ENCODE measurements around the gene DPAGT1.

The DPAGT1 gene

GRCh38 chr11:119049081-119049480 is 52.6 kb downstream of the DPAGT1 start:
- TF ChIP-seq FOXP2 (optimal IDR thresholded peaks at IDR 0.05; ENCODE audit: borderline replicate concordance, extremely low read depth, extremely low read length, insufficient read depth): no peak
- no peak for TF ChIP-seq TAF1 (IDR thresholded peaks at IDR 0.05; ENCODE audit: borderline replicate concordance, insufficient read depth, low read length)
- TF ChIP-seq POLR2AphosphoS5 (IDR thresholded peaks at IDR 0.05; ENCODE audit: low read depth, low read length): no peak
- TF ChIP-seq SIN3A (IDR thresholded peaks at IDR 0.05; ENCODE audit: borderline replicate concordance, insufficient read depth, low read length): no peak
- TF ChIP-seq REST (IDR thresholded peaks at IDR 0.05; ENCODE audit: insufficient read depth in 1 of 2, low read depth in 2 of 2, low read length in 2 of 2): no peak

GRCh38 chr11:119048644-119049043 is 53.0 kb downstream of the DPAGT1 start:
- no peak for TF ChIP-seq POLR2AphosphoS5 (IDR thresholded peaks at IDR 0.05; ENCODE audit: low read depth, low read length)
- no peak for TF ChIP-seq SIN3A (IDR thresholded peaks at IDR 0.05; ENCODE audit: borderline replicate concordance, insufficient read depth, low read length)
- no peak for TF ChIP-seq FOXP2 (optimal IDR thresholded peaks at IDR 0.05; ENCODE audit: borderline replicate concordance, extremely low read depth, extremely low read length, insufficient read depth)
- TF ChIP-seq REST (IDR thresholded peaks at IDR 0.05; ENCODE audit: insufficient read depth in 1 of 2, low read depth in 2 of 2, low read length in 2 of 2): no peak
- TF ChIP-seq TAF1 (IDR thresholded peaks at IDR 0.05; ENCODE audit: borderline replicate concordance, insufficient read depth, low read length): no peak

- TF ChIP-seq SIN3A (IDR thresholded peaks at IDR 0.05; ENCODE audit: borderline replicate concordance, insufficient read depth, low read length) (no peak), POLR2AphosphoS5 (IDR thresholded peaks at IDR 0.05; ENCODE audit: low read depth, low read length) (no peak), FOXP2 (optimal IDR thresholded peaks at IDR 0.05; ENCODE audit: borderline replicate concordance, extremely low read depth, extremely low read length, insufficient read depth) (no peak), TAF1 (IDR thresholded peaks at IDR 0.05; ENCODE audit: borderline replicate concordance, insufficient read depth, low read length) (no peak), REST (IDR thresholded peaks at IDR 0.05; ENCODE audit: insufficient read depth in 1 of 2, low read depth in 2 of 2, low read length in 2 of 2) (no peak)
Observed at GRCh38 chr11:119047205-119047604, 54.4 kb downstream of the DPAGT1 start.
